GM12878 (cell line): ENCODE results near the gene UBASH3A. TPM values are rescaled to one million over a fixed set of nuclear protein-coding genes. Genes with fewer than 3 reads are reported as not detected.

Experiments used
- BCL3 ChIP-seq: IDR thresholded peaks from 2 replicates; pipeline ENCODE4 v1.6.1; 2011; ENCODE audit warnings: borderline replicate concordance, low read depth, mild to moderate bottlenecking, moderate library complexity, low read length; ENCODE audit not compliant: insufficient read depth, poor library complexity, severe bottlenecking
- BHLHE40 ChIP-seq, 2 experiments: fragments of 450-650 bp in 1 of 2; IDR thresholded peaks; 2 replicates each; pipeline ENCODE4 v1.6.1; 2011 to 2017; ENCODE audit warnings: low read depth in 2 of 2, borderline replicate concordance in 1 of 2, improper control_type of control experiment in 1 of 2, low read length in 1 of 2, mild to moderate bottlenecking in 1 of 2
- EP300 ChIP-seq, 2 experiments: fragments of 150-350 bp in 1 of 2; IDR thresholded peaks; 2 replicates each; pipeline ENCODE4 v1.6.1; 2011 to 2012; ENCODE audit warnings: low read depth in 2 of 2, low read length in 2 of 2, borderline replicate concordance in 1 of 2, improper control_type of control experiment in 1 of 2, inconsistent platforms in 1 of 2; ENCODE audit not compliant: control insufficient read depth in 1 of 2
- HDAC2 ChIP-seq: fragments of 200-600 bp; sonication (generic); IDR thresholded peaks from 2 replicates; pipeline ENCODE4 v1.6.1; 2017
- JUND ChIP-seq: IDR thresholded peaks from 2 replicates; pipeline ENCODE4 v1.6.1; 2012; ENCODE audit warnings: low read depth, mild to moderate bottlenecking, low read length, improper control_type of control experiment, moderate library complexity
- KAT2A ChIP-seq: conservative IDR thresholded peaks from 2 replicates; pipeline ENCODE4 v1.6.1; 2011; ENCODE audit warnings: low read depth, low read length; ENCODE audit not compliant: control insufficient read depth
- NBN ChIP-seq: fragments of 450-650 bp; IDR thresholded peaks from 2 replicates; pipeline ENCODE4 v1.6.1; 2016
- PRDM15 ChIP-seq: fragments of 450-650 bp; formaldehyde crosslinking; IDR thresholded peaks from 2 replicates; pipeline ENCODE4 v1.4.0; 2020; ENCODE audit warnings: mild to moderate bottlenecking, moderate library complexity
- RFX5 ChIP-seq: IDR thresholded peaks from 2 replicates; pipeline ENCODE4 v1.6.1; 2011; ENCODE audit warnings: low read depth, low read length, improper control_type of control experiment
- SMAD5 ChIP-seq: IDR thresholded peaks from 2 replicates; pipeline ENCODE4 v1.6.1; 2016; ENCODE audit warnings: antibody characterized with exemption, low read depth
- SMC3 ChIP-seq: IDR thresholded peaks from 2 replicates; pipeline ENCODE4 v1.6.1; 2011; ENCODE audit warnings: low read length, improper control_type of control experiment, borderline replicate concordance
- SUPT20H ChIP-seq: IDR thresholded peaks from 2 replicates; pipeline ENCODE4 v1.6.1; 2011; ENCODE audit warnings: low read depth, mild to moderate bottlenecking, low read length, moderate library complexity, borderline replicate concordance; ENCODE audit not compliant: control insufficient read depth
- TBL1XR1 ChIP-seq: IDR thresholded peaks from 2 replicates; pipeline ENCODE4 v1.6.1; 2012; ENCODE audit warnings: low read depth, low read length, improper control_type of control experiment
- TCF3 ChIP-seq: IDR thresholded peaks from 2 replicates; pipeline ENCODE4 v1.6.1; 2012; ENCODE audit warnings: low read depth, mild to moderate bottlenecking, low read length, borderline replicate concordance; ENCODE audit not compliant: insufficient read depth
- WRNIP1 ChIP-seq: IDR thresholded peaks from 2 replicates; pipeline ENCODE4 v1.6.1; 2011; ENCODE audit warnings: low read depth, low read length, improper control_type of control experiment, borderline replicate concordance
- YBX1 ChIP-seq: fragments of 450-650 bp; IDR thresholded peaks from 2 replicates; pipeline ENCODE4 v1.6.1; 2016; ENCODE audit warnings: antibody characterized with exemption
- ZBTB11 ChIP-seq: fragments of 450-650 bp; formaldehyde crosslinking; IDR thresholded peaks from 2 replicates; pipeline ENCODE4 v1.5.0; 2022; ENCODE audit warnings: mild to moderate bottlenecking, missing genetic modification characterization
- ZBTB33 ChIP-seq: fragments of 450-650 bp; IDR thresholded peaks from 2 replicates; pipeline ENCODE4 v1.6.1; 2017; ENCODE audit warnings: mild to moderate bottlenecking
- ZNF274 ChIP-seq: IDR thresholded peaks from one replicate; pipeline ENCODE4 v1.8.0; 2011; ENCODE audit not compliant: insufficient read length, insufficient read depth
- ZSCAN29 ChIP-seq: fragments of 450-650 bp; IDR thresholded peaks from 2 replicates; pipeline ENCODE4 v1.6.1; 2017; ENCODE audit warnings: mild to moderate bottlenecking, moderate library complexity
- ZZZ3 ChIP-seq: IDR thresholded peaks from 2 replicates; pipeline ENCODE4 v1.6.1; 2011; ENCODE audit warnings: low read depth; ENCODE audit not compliant: control insufficient read depth, insufficient read length
- polyA plus RNA-seq, 11 experiments: library from polyadenylated mRNA; depleted of rRNA in 4 of 11; unstranded in 6 of 11; stranded (reverse) in 5 of 11; fragments of >200 nt; fragmentation: Nextera tagmentation in 4 of 11; fragmentation: Illumina TruSeq in 1 of 11; extraction: Ambion mirVana in 4 of 11; extraction: Trizol in 1 of 11; gene quantifications; 1 replicate in 1 of 11; 2 replicates in 10 of 11; pipeline versions ENCODE4 v1.2.1 to v1.2.3, GENCODE V29; 2011 to 2016; ENCODE audit warnings: inconsistent platforms in 2 of 11, missing spikeins in 2 of 11, low read depth in 1 of 11
- total RNA-seq, 4 experiments: library from RNA; depleted of rRNA in 3 of 4; stranded (reverse); fragments of >200 nt in 3 of 4; fragmentation: Illumina TruSeq in 1 of 4; extraction: Trizol in 1 of 4; gene quantifications; 2 replicates each; pipeline versions ENCODE4 v1.2.1 to v1.2.3, GENCODE V29; 2013 to 2021

The UBASH3A gene
- total and polyA plus RNA-seq, 10 of the 15 experiments (the other 5 are each of a cell fraction or from before 2014, with no cell fraction given), result 0.04 to 0.39 (median 0.23) TPM; not detected in 1

- TF ChIP-seq TBL1XR1 (no peak), SMC3 (no peak), WRNIP1 (no peak), SMAD5 (0 out of 2 replicates have a peak, but pooled peaks have one; percentile 22), ZNF274 (no peak), ZBTB11 (CRISPR knock-in tag) (no peak), PRDM15 (CRISPR knock-in tag) (no peak), EP300 (IDR thresholded peaks at IDR 0.05; ENCODE audit: borderline replicate concordance in 1 of 2, control insufficient read depth in 1 of 2, low read depth in 2 of 2, low read length in 2 of 2) (no peak), ZZZ3 (no peak), ZSCAN29 (no peak), BHLHE40 (IDR thresholded peaks at IDR 0.05; ENCODE audit: borderline replicate concordance in 1 of 2, low read depth in 2 of 2, low read length in 1 of 2) (peak in 1 of 2 experiments; percentile 38; a peak in 1 of 4 replicates), ZBTB33 (no peak), HDAC2 (no peak), BCL3 (peak; percentile 92), YBX1 (no peak), TCF3 (no peak), SUPT20H (no peak), NBN (no peak), KAT2A (no peak), RFX5 (no peak), JUND (no peak)
Measured at GRCh38 chr21:42425591-42425990, 21.9 kb downstream of the UBASH3A start (continued).
